Measurements from ENCODE around the gene CALN1. TPM values are rescaled to one million over a fixed set of nuclear protein-coding genes. Genes with fewer than 3 reads are reported as not detected.

CALN1 gene
- total and polyA plus RNA-seq, 11 donors = not detected

GRCh38 chr7:71962636-71963035, 449.5 kb downstream of the CALN1 start:
- no peak for ATAC-seq
- DNase-seq = no peak
- intact Hi-C loops (cut with DNase I) = no loop called here

GRCh38 chr7:71961283-71961682, 450.9 kb downstream of the CALN1 start:
- Histone ChIP-seq H3K9me3 (no peaks in the 10 kb centered on the region), H3K4me1 (no peaks in the 10 kb centered on the region), H3K36me3 (no peaks in the 10 kb centered on the region), H3K27ac (no peak overlapping the region), H3K27me3 (no peaks in the 10 kb centered on the region), H3K4me3 (no peak overlapping the region)
- WGBS, 4 donors = 82 to 88% (median 86%) methylated on average over 4 of the region's 4 CpGs
- ATAC-seq = no peak
- intact Hi-C loops (cut with DNase I) = no loop called here
- DNase-seq = no peak
- TF ChIP-seq, protein P1, sequence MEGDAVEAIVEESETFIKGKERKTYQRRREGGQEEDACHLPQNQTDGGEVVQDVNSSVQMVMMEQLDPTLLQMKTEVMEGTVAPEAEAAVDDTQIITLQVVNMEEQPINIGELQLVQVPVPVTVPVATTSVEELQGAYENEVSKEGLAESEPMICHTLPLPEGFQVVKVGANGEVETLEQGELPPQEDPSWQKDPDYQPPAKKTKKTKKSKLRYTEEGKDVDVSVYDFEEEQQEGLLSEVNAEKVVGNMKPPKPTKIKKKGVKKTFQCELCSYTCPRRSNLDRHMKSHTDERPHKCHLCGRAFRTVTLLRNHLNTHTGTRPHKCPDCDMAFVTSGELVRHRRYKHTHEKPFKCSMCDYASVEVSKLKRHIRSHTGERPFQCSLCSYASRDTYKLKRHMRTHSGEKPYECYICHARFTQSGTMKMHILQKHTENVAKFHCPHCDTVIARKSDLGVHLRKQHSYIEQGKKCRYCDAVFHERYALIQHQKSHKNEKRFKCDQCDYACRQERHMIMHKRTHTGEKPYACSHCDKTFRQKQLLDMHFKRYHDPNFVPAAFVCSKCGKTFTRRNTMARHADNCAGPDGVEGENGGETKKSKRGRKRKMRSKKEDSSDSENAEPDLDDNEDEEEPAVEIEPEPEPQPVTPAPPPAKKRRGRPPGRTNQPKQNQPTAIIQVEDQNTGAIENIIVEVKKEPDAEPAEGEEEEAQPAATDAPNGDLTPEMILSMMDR (IDR thresholded peaks at IDR 0.05) = no peak

More at GRCh38 chr7:71962636-71963035, 449.5 kb downstream of the CALN1 start:
- H3K36me3 ChIP-seq = no peaks in the 10 kb centered on the region
- H3K27me3 ChIP-seq = no peaks in the 10 kb centered on the region
- H3K9me3 ChIP-seq = no peaks in the 10 kb centered on the region
- no peak for TF ChIP-seq POLR2A (IDR thresholded peaks at IDR 0.05)
- TF ChIP-seq, protein P1 (IDR thresholded peaks at IDR 0.05) = no peak
- H3K4me1 ChIP-seq = no peaks in the 10 kb centered on the region
- H3K4me3 ChIP-seq = no peak overlapping the region
- H3K27ac ChIP-seq = no peak overlapping the region
- WGBS, 4 donors = 84 to 91% (median 88%) methylated on average over 3 of the region's 3 CpGs

- TF ChIP-seq, protein P1 (IDR thresholded peaks at IDR 0.05) = no peak
- TF ChIP-seq POLR2A (IDR thresholded peaks at IDR 0.05) = no peak
- ATAC-seq = no peak
- no peak for DNase-seq
- WGBS, 4 donors = 88 to 94% (median 92%) methylated on average over 17 of the region's 17 CpGs
- no peaks in the 10 kb centered on the region for H3K9me3 ChIP-seq
- no peaks in the 10 kb centered on the region for H3K4me1 ChIP-seq
- no peak overlapping the region for H3K4me3 ChIP-seq
- no peaks in the 10 kb centered on the region for H3K36me3 ChIP-seq
- H3K27me3 ChIP-seq = no peaks in the 10 kb centered on the region
- intact Hi-C loops (cut with DNase I) = no loop called here
- H3K27ac ChIP-seq = no peak overlapping the region
Measured at GRCh38 chr7:71942115-71942514, 470.0 kb downstream of the CALN1 start.

- intact Hi-C loops (cut with DNase I) = no loop called here
- Histone ChIP-seq H3K36me3 (no peaks in the 10 kb centered on the region), H3K4me3 (no peak overlapping the region), H3K4me1 (no peaks in the 10 kb centered on the region), H3K27me3 (no peaks in the 10 kb centered on the region), H3K27ac (no peak overlapping the region), H3K9me3 (peaks cover 0 to 5% (median 0%) of the 10 kb centered on the region in 12 donors)
- WGBS, 4 donors = 65 to 81% (median 72%) methylated on average over 4 of the region's 4 CpGs
- no peak for DNase-seq
- TF ChIP-seq POLR2A (IDR thresholded peaks at IDR 0.05) = no peak
- TF ChIP-seq, protein P1 (IDR thresholded peaks at IDR 0.05) = no peak
- no peak for ATAC-seq
Measured at GRCh38 chr7:71937840-71938371, 474.2 kb downstream of the CALN1 start.

Measured in heart left ventricle (tissue), 16 donors.